PC-3 (cell line): ENCODE data around the gene MCFD2. TPM values are rescaled to one million over a fixed set of nuclear protein-coding genes. Genes with fewer than 3 reads are reported as not detected.

Experiments used
- ATAC-seq: fragments of 200-7000 bp; cut with Tn5 transposase; 2 replicates; pipeline ENCODE4 v1.9.1; 2020; ENCODE audit warnings: mild to moderate bottlenecking, moderate library complexity
- BruUV-seq: library from RNA; stranded (reverse); fragments of 400-500 nt; replicated peaks from 2 replicates; lab custom pipeline; 2021; lab: Mats Ljungman, UMichigan
- CTCF ChIA-PET: fragments of 300-600 bp; sonication (Branson Sonifier 250); formaldehyde crosslinking; loops from one replicate; lab custom pipeline; 2022; ENCODE audit warnings: antibody characterized with exemption; lab: Charles Lee
- POLR2A ChIA-PET: fragments of 300-600 bp; sonication (Branson Sonifier 250); formaldehyde crosslinking; loops from one replicate; lab custom pipeline; 2022; ENCODE audit warnings: antibody characterized with exemption; ENCODE audit not compliant: unreplicated experiment; lab: Charles Lee
- DNase-seq: peaks from one replicate; pipeline ENCODE4 v3.0.0-alpha.2; 2015
- H2AFZ ChIP-seq: fragments of 300-600 bp; sonication (generic); 2 replicates; pipeline ENCODE4 v1.6.0; 2016; ENCODE audit warnings: antibody characterized with exemption, low read length
- H3F3A ChIP-seq: fragments of 300-600 bp; sonication (generic); one replicate; pipeline ENCODE4 v1.6.0; 2017; ENCODE audit warnings: antibody characterized with exemption, low read length, control low read depth, mild to moderate bottlenecking; ENCODE audit not compliant: unreplicated experiment
- H3K27ac ChIP-seq: fragments of 300-600 bp; sonication (generic); 2 replicates; pipeline ENCODE4 v1.5.1; 2016; ENCODE audit warnings: mild to moderate bottlenecking, low read length
- H3K27me3 ChIP-seq: fragments of 300-600 bp; sonication (generic); 2 replicates; pipeline ENCODE4 v1.6.1; 2016; ENCODE audit warnings: low read length, mixed read lengths
- H3K36me3 ChIP-seq: fragments of 300-600 bp; sonication (generic); 2 replicates; pipeline ENCODE4 v1.6.1; 2016; ENCODE audit warnings: low read depth, mixed run types, low read length, mixed read lengths
- H3K4me1 ChIP-seq: fragments of 300-600 bp; sonication (generic); 2 replicates; pipeline ENCODE4 v1.5.1; 2016; ENCODE audit warnings: low read length; ENCODE audit not compliant: insufficient read depth
- H3K4me2 ChIP-seq: fragments of 300-600 bp; sonication (generic); 2 replicates; pipeline ENCODE4 v1.6.0; 2016; ENCODE audit warnings: low read length
- H3K4me3 ChIP-seq: fragments of 300-600 bp; sonication (generic); 2 replicates; pipeline ENCODE4 v1.5.1; 2016; ENCODE audit warnings: mild to moderate bottlenecking, low read length, mixed read lengths
- H3K79me2 ChIP-seq: fragments of 300-600 bp; sonication (generic); 2 replicates; pipeline ENCODE4 v1.6.1; 2017; ENCODE audit warnings: low read length, mixed read lengths
- H3K9ac ChIP-seq: fragments of 300-600 bp; sonication (generic); 2 replicates; pipeline ENCODE4 v1.6.0; 2016; ENCODE audit warnings: mild to moderate bottlenecking, low read length
- H3K9me2 ChIP-seq: fragments of 300-600 bp; sonication (generic); replicated peaks from 2 replicates; pipeline ENCODE4 v1.6.1; 2016; ENCODE audit warnings: mixed run types, low read length, mixed read lengths
- H3K9me3 ChIP-seq: fragments of 300-600 bp; sonication (generic); 2 replicates; pipeline ENCODE4 v1.6.1; 2016; ENCODE audit warnings: low read length, mixed read lengths
- H4K20me1 ChIP-seq: fragments of 300-600 bp; sonication (generic); 2 replicates; pipeline ENCODE4 v1.6.1; 2016; ENCODE audit warnings: low read length, mixed read lengths
- EZH2 ChIP-seq: fragments of 300-600 bp; sonication (generic); IDR thresholded peaks from one replicate; pipeline ENCODE4 v1.6.1; 2017; ENCODE audit warnings: antibody characterized with exemption, mild to moderate bottlenecking, low read length; ENCODE audit not compliant: unreplicated experiment
- EZH2phosphoT487 ChIP-seq: fragments of 300-600 bp; sonication (generic); IDR thresholded peaks from 2 replicates; pipeline ENCODE4 v1.6.1; 2018; ENCODE audit warnings: mild to moderate bottlenecking, antibody characterized with exemption, low read length, borderline replicate concordance
- intact Hi-C: fragments of 100-400 bp; cut with micrococcal nuclease; formaldehyde crosslinking; loops from 2 replicates; pipeline ENCODE4 v1.9.0; 2023
- total RNA-seq: library from RNA; depleted of rRNA; stranded (reverse); fragments of >200 nt; gene quantifications from 2 replicates; pipeline ENCODE4 v1.2.3, GENCODE V29; 2014
- TF ChIP-seq, protein P1 (sequence below): fragments of 300-600 bp; sonication (generic); conservative IDR thresholded peaks from 2 replicates; pipeline ENCODE4 v1.5.1; 2017; ENCODE audit warnings: antibody characterized with exemption, low read depth, mild to moderate bottlenecking, low read length

The MCFD2 gene
- total RNA-seq, 1 experiment from 2014 or later: 112 TPM

DNA sequence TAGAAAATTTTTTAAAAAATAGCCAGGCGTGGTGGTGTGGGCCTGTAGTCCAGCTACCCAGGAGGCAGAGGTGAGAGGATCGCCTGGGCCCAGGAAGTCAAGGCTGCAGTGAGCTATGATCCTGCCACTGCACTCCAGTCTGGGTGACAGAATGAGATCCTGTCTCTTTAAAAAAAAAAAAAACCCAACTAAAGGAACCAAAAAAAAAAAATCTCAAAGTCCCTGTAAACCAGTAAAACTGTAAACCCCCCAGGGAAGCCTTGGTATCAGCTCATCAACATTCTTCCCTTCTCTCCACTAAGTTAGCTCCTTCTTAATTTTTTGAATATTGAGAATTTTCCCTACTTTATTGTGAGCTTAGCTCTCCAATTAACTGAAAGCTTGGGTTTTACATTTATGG lies 8.4 kb upstream of the MCFD2 start:
- ChIA-PET POLR2A (no interaction called here), CTCF (no interaction called here)
- H3F3A ChIP-seq: no peaks in the 10 kb centered on the region
- intact Hi-C loops: no loop called here
- H3K9me2 ChIP-seq: no peaks in the 10 kb centered on the region
- no peak for DNase-seq
- TF ChIP-seq EZH2: no peak
- TF ChIP-seq, protein P1, sequence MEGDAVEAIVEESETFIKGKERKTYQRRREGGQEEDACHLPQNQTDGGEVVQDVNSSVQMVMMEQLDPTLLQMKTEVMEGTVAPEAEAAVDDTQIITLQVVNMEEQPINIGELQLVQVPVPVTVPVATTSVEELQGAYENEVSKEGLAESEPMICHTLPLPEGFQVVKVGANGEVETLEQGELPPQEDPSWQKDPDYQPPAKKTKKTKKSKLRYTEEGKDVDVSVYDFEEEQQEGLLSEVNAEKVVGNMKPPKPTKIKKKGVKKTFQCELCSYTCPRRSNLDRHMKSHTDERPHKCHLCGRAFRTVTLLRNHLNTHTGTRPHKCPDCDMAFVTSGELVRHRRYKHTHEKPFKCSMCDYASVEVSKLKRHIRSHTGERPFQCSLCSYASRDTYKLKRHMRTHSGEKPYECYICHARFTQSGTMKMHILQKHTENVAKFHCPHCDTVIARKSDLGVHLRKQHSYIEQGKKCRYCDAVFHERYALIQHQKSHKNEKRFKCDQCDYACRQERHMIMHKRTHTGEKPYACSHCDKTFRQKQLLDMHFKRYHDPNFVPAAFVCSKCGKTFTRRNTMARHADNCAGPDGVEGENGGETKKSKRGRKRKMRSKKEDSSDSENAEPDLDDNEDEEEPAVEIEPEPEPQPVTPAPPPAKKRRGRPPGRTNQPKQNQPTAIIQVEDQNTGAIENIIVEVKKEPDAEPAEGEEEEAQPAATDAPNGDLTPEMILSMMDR: no peak
- TF ChIP-seq EZH2phosphoT487: no peak
- H3K9me3 ChIP-seq: no peaks in the 10 kb centered on the region
- peaks cover 39% of the 10 kb centered on the region for H3K4me1 ChIP-seq
- no peak for ATAC-seq
- H2AFZ ChIP-seq: no peak overlapping the region
- no peaks in the 10 kb centered on the region for H3K27me3 ChIP-seq
- no peak overlapping the region for H3K9ac ChIP-seq
- H3K27ac ChIP-seq: no peak overlapping the region
- H4K20me1 ChIP-seq: no peaks in the 10 kb centered on the region
- no peaks in the 10 kb centered on the region; the same call in 1 of the 2 replicates for H3K36me3 ChIP-seq
- no peak overlapping the region for H3K4me3 ChIP-seq
- H3K79me2 ChIP-seq: no peaks in the 10 kb centered on the region
- no peak overlapping the region for H3K4me2 ChIP-seq
- BruUV-seq: no TSS peak

DNA sequence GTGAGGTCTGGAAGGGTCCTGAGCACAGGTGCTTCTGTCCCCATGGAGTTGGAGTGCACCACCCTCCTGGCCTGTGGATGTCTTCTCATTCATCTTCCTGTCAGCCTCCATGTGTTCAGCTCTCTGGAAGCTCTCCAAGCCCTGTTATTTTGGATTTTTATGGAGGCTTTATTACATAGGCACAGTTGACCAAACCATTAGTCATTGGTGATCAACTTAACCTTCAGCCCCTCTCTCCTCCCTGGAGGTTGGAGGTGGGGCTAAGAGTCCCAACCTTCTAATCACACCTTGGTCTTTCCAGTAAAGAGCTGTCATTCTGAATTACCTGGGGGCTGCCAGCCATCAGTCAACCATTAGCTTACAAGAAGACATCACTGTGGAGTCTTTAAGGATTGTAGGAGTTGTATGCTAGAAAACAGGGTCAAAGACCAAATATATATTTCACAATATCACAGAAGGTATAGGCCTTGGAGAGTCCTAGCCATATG lies 7.5 kb upstream of the MCFD2 start:
- no peak overlapping the region for H3K4me3 ChIP-seq
- no peaks in the 10 kb centered on the region for H3K27me3 ChIP-seq
- H3K27ac ChIP-seq: peak overlapping the region; percentile 79
- no peaks in the 10 kb centered on the region for H3K9me2 ChIP-seq
- ATAC-seq (peak; percentile 72), DNase-seq (peak; percentile 96)
- H3K36me3 ChIP-seq: no peaks in the 10 kb centered on the region; the same call in 1 of the 2 replicates
- intact Hi-C loops: loop anchor here (2.0 kb wide), 1 partner anchor 20 kb away; no protein-coding TSS in a partner anchor
- TF ChIP-seq EZH2phosphoT487 (no peak), EZH2 (no peak)
- TF ChIP-seq, protein P1: no peak
- H3K9me3 ChIP-seq: no peaks in the 10 kb centered on the region
- no peaks in the 10 kb centered on the region for H3F3A ChIP-seq
- ChIA-PET POLR2A (interaction anchor here (1.4 kb wide), 1 partner anchor 9 kb away, joined by 4 read pairs; no protein-coding TSS in a partner anchor), CTCF (no interaction called here)
- no peaks in the 10 kb centered on the region for H4K20me1 ChIP-seq
- H3K9ac ChIP-seq: no peak overlapping the region
- H3K4me2 ChIP-seq: peak overlapping the region; percentile 55; the same call in 1 of the 2 replicates
- H2AFZ ChIP-seq: no peak overlapping the region
- BruUV-seq: no TSS peak
- H3K79me2 ChIP-seq: no peaks in the 10 kb centered on the region
- peaks cover 39% of the 10 kb centered on the region for H3K4me1 ChIP-seq

DNA sequence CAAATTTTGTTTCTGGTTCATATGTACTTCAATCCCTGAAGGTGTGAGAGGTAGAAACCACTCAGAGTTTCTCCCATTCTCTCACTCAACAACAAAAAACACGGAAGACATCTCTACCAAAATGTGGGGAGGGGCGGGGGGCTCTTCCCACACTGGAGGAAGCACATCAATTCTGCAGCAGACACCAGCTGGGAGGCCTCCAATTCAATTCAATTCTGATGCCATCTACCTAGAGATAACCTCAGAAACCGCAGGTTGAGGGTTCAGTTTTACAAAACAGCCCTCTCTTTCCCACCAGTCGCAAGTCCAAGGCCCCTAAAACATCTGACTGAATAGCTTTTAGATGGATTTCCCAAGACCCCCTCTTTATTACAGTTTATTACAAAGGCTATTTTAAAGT lies 7.0 kb upstream of the MCFD2 start:
- DNase-seq (no peak), ATAC-seq (no peak)
- H3K79me2 ChIP-seq: 0 out of 2 replicates have a peak, but pooled peaks cover 2% of the 10 kb centered on the region
- no peaks in the 10 kb centered on the region for H3K27me3 ChIP-seq
- no peak overlapping the region for H3K4me3 ChIP-seq
- peak overlapping the region; percentile 22 for H3K9ac ChIP-seq
- CTCF ChIA-PET: interaction anchor here (0.6 kb wide), 1 partner anchor 273 kb away, joined by 4 read pairs; no protein-coding TSS in a partner anchor
- H4K20me1 ChIP-seq: no peaks in the 10 kb centered on the region
- POLR2A ChIA-PET: interaction anchor here (1.4 kb wide), 1 partner anchor 9 kb away, joined by 4 read pairs; no protein-coding TSS in a partner anchor
- H3K9me2 ChIP-seq: no peaks in the 10 kb centered on the region
- no peaks in the 10 kb centered on the region for H3K9me3 ChIP-seq
- BruUV-seq: no TSS peak
- H3K27ac ChIP-seq: peak overlapping the region; percentile 79
- H3K4me1 ChIP-seq: peaks cover 41% of the 10 kb centered on the region
- TF ChIP-seq EZH2phosphoT487 (no peak), EZH2 (no peak)
- TF ChIP-seq, protein P1: no peak
- intact Hi-C loops: loop anchor here (2.0 kb wide), 1 partner anchor 20 kb away; no protein-coding TSS in a partner anchor
- H3F3A ChIP-seq: no peaks in the 10 kb centered on the region
- no peak overlapping the region for H2AFZ ChIP-seq
- no peaks in the 10 kb centered on the region; the same call in 1 of the 2 replicates for H3K36me3 ChIP-seq
- peak overlapping the region; percentile 55 for H3K4me2 ChIP-seq
